Keratinocyte (primary cell): ENCODE measurements around the gene ZNF117. TPM values are rescaled to one million over a fixed set of nuclear protein-coding genes. Genes with fewer than 3 reads are reported as not detected.

Experiments used
- polyA plus RNA-seq, 5 experiments: library from polyadenylated mRNA; depleted of rRNA in 3 of 5; stranded (reverse) in 3 of 5; stranded (forward) in 1 of 5; unstranded in 1 of 5; fragments of >200 nt; gene quantifications; 1 replicate in 1 of 5; 2 replicates in 3 of 5; 3 replicates in 1 of 5; pipeline versions ENCODE4 v1.2.1 to v1.2.3, GENCODE V29; 2011 to 2012; ENCODE audit warnings: missing spikeins in 2 of 5, low read depth in 1 of 5, low replicate concordance in 1 of 5
- small RNA-seq, 3 experiments: library from RNA; depleted of rRNA; stranded (forward); fragments of <200 nt; gene quantifications; one replicate each; pipeline ENCODE3, GENCODE V24; 2012; ENCODE audit warnings: low read depth in 3 of 3, low replicate concordance in 1 of 3; ENCODE audit not compliant: insufficient read length in 3 of 3

The ZNF117 gene
- polyA plus RNA-seq, 1 donor (not counting 4 experiments of a cell fraction or from before 2014, with no cell fraction given), result 1.8 TPM

Small RNAs within 50 kb of the gene (small RNA-seq; reads per million reads assigned to genes)
- 0 reads per million in 3 experiments for gene RNU6-1229P

Other genes starting within 250 kb of the ZNF117 start
- 2.9 to 6.3 TPM (median 5.2 TPM) in 3 replicates for gene ZNF138, start 196.6 kb downstream of the ZNF117 start, polyA plus RNA-seq
- 3.1 to 4.7 TPM (median 4.3 TPM) in 3 replicates for gene ZNF273, start 87.8 kb downstream of the ZNF117 start, polyA plus RNA-seq
- 1.1 to 5.1 TPM (median 3.1 TPM) in 3 replicates for gene ERV3-1, start 15.7 kb upstream of the ZNF117 start, polyA plus RNA-seq